NCI-H69 (cell line): Measurements from ENCODE around the gene TUBGCP2.
"Not testable (repeated sequence)": the region's sequence is repeated elsewhere in the genome, so short reads cannot be mapped to it uniquely, and the experiment has no call there.

Source experiments
- DNase-seq: peaks from one replicate; lab custom pipeline; 2025; lab: John Stamatoyannopoulos, UW

TUBGCP2 gene

DNA sequence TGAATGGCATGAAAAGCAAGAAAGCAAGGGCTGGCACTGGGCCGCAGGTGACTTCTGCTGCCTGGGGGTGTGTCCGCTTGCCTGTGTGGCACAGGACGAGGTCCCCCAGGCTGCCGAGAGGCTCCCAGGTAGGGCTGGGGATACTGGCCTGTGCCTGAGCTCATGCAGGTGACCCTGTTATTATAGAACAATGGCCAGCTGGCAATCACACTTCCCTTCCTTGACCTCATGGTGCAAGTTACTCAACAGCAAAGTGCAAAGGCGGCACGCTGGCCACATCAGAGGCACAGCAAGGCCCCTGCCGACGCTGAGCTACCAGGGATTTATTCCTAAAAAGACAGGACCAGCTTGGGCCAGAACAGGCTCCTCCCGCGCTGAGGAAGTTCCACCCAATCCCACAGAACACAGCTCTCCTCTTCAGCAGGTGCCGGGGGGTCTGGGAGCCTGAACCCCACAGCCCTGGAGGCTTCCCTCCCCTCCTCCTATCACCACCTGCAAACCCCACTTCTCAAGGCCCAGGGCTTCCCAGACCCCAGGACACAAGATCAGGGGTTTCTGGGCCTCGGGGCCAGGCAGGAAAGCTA, 30.6 kb downstream of the TUBGCP2 start:
- DNase-seq = no peak

DNA sequence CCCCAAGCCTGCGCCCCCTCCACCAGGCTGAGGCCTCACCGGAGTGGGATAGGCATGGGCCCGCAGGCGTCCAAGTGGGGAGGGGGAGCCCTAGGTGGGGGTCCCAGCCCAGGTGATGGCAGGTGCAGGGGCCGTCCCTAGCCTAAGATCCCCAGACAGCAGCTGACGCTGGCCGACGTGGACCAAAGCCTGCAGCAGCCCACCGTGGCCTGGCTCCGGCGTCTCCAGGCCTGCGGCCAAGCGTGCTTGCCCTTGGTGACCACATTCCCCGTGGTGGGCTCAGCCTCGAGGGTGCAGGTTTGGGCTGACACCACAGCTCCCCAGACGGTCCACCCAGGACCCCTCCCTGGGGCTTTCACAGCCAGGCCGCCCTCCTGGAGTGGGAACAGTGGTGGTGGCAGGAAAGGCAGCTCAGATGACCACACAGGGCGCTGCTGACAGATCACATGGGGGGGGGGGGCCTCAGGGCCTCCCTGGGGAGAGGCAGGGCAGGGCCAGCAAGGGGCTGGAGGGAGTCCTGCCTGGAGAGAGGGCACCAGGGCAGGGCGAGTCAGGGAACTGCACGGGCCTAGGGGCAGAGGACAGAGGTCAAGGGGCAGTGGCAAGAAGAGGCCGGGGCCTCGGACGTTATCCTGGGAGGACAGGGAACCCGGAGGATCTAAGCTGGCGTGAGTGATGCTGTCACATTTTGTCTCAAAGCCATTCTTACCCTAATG, 31.2 kb downstream of the TUBGCP2 start:
- no peak for DNase-seq

DNA sequence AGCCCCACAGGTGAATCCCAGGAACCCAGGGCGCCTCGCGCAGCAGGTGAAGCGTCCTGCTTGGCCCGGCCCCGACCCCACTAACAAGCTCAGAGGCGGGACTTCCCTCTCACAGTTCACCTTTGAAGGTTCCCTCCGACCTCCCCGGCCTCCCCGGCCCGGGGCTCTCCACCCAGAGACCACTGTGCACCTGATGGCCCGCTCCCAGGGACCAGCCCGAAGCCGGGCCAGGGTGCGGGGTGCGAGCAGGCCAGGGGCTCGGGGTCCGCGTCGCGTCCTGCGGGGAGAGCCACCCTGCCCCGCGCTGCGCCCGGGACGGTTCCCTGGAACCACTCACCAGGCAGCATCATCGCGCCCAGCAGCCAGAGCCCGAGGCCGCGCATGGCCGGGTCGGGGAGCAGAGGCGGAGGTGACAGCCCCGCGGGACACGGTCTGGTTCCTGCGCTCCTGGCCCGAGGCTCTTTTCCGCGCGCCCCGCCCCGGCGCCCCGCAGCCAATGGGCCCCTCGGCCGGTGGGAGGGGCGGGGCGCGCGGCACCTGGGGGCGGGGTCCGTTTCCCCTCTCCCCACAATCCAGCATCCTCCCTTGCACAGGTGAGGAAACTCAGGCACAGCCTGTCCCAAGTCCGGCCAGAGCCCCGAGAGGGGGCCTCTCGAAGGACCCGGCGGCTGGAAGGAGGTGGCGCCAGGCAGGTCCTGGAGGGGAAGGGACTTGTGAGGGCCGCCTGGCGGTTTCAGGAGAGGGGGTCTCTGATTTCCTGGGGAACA, 32.1 kb downstream of the TUBGCP2 start, which contains the start of gene ADAM8:
Gene ADAM8 (minus strand): TSS at position 434 of the 767 bp plus-strand sequence. CDS start 51 bp downstream, at position 383.
- peak; percentile 54 for DNase-seq

DNA sequence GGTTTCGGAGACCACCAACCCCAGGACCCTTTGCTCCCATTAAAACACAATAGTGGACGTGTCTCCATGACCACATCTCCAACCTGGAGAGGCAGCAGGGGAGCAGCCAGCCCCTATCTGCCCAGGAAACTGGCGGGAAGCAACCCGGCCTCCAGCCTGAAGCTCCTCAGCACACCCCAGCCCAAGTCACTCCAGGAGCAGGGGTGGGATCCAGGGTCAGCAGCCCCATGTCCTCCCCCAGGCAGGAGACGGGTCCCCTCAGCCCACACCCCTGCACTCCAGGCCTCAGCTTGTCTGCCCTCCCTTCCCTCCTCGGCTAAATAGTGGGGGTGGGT, 32.6 kb downstream of the TUBGCP2 start:
- DNase-seq = no peak

DNA sequence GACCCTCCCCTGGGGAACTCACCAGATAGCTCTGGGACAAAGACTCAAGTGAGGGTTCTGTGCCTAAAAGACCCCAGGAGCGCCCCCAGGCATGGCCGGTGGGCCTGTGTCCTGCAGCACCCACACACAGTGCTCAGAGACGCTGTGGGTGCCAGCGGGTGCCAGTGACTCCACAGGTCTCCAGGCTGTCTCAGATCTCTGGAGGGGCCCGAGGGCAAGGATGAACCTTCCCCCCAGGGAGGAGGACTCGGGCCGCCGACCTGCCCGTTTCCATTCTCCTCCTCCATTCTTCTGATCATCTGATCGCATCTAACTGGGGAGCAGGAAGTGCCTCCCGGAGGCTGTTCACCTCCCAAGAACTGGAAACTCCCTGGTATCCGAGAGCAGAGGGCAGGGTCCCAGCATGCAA, 33.0 kb downstream of the TUBGCP2 start:
- no peak for DNase-seq

DNA sequence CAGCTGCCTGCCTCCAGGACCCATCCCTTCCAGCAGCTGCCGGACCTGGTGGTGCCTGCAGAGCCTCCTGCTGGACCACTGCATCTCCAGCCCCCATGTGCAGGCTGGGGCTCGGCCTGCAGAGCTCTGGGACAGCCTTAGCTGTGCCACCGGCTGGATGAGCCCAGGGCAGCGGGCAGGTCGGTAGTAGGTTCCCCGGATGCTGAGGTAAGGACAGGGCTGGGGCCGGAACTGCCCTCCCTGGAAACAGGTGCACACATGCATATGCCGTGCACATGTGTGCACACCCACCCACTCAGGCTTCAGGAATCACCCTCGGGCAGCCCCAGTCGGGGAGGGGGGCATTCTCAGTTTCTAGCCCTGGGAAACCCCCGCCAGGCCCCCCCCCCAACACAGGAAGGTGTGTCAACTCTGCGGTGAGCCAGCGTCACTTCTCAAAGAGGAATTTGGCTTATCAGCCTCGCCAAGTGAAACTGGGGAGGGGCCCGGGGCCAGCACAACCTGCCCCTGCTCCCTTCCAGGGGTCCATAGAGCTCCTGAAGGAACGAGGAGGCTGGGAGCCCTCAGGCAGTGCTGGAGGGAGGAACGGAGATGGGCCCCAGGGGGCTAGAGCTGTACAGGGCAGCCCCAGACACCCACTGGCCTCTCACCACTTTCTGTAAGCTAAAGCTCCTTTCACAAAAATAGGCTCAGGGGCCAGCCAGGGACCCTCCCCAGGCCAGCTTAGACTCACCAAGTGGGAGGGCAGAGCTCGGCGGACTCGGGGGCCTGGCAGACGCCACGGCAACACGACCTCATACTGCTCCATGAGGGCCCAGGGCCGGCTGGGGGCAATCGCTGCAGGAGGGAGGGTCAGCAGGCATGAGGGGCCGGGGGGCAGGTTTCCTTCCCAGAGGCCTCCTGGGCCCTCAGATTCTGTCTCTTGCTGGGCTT, 33.7 kb downstream of the TUBGCP2 start:
- DNase-seq = no peak

DNA sequence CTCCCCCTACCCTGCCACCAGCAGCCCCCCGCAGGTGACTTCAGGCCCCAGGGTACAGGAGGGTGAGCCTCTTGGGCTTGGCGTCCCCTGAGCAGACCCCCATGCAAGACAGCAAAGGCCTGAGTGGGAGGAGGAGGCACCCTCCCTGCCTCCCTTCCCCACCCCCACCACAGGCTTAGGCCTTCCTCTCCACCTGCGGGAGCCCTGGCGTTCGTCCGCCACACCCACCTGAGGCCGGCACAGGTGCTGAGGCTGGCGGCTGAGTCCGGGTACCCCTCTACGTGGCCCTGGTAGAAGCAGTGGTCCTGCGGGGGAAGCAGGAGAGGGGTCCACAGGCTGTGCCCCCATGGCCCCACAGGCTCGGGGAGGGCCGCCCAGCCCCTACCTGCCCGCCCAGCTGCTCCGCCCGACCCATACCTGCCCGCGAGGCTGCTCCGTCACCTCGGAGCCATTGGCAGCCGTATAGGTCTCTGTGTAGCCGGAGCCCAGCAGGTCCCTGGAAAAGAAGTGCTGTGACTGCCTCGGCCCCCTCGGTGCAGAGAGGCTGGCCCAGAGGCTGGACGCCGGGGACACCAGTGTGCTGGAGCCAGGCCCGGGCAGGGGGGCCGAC, 35.0 kb downstream of the TUBGCP2 start:
- no peak for DNase-seq

DNA sequence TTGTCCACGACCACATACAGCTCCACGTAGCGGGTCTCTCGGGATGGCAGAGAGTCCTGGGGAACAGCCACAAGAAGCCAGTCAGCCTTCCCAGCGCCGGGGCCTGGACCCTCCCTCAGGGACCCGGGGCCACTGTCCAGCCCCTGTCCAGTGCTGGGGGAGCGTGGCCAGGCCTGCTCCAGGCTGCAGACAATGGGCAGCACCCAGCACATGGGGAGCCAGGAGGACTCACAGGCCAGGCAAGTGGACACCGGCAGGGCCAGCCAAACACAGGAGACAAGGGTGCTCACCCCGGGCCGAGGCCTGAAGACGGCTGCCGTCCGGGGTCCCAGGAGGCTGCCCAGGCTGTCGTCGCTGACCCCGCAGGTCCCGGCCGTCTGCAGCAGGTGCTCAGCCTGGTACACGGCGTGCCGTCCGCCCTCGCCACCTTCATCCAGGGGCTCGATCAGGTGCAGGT, 35.7 kb downstream of the TUBGCP2 start:
- DNase-seq = no peak

DNA sequence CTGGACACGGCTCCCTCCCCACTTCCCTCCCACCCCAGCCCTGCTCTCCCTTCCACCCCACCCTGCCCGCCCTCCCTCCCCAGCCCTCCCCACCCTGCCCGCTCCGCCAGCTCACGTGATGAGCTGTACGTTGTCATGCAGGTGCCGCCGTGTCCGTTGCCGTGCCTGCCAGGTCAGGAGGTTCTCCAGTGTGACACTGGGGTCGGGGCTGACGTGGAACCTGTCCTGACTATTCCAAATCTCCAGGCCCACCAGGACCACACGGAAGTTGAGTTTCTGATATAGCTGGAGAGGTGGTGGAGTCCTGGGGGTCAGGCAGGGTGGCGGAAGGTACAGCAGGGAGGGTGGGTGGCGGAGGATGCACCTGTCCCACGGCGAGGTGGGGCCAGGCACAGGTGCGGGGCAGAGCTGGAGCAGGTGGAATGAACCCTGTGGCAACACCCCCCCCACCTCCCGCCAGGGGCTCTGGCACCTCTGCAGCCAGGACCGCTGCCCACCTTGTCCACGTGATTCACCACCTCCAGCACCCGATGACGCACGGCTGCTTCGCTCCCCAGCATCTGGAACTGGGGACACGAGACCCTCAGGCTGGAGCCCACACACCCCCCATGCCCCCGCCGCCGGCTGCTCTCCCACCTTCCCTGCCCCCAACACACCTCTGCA, 36.2 kb downstream of the TUBGCP2 start:
- DNase-seq = no peak

DNA sequence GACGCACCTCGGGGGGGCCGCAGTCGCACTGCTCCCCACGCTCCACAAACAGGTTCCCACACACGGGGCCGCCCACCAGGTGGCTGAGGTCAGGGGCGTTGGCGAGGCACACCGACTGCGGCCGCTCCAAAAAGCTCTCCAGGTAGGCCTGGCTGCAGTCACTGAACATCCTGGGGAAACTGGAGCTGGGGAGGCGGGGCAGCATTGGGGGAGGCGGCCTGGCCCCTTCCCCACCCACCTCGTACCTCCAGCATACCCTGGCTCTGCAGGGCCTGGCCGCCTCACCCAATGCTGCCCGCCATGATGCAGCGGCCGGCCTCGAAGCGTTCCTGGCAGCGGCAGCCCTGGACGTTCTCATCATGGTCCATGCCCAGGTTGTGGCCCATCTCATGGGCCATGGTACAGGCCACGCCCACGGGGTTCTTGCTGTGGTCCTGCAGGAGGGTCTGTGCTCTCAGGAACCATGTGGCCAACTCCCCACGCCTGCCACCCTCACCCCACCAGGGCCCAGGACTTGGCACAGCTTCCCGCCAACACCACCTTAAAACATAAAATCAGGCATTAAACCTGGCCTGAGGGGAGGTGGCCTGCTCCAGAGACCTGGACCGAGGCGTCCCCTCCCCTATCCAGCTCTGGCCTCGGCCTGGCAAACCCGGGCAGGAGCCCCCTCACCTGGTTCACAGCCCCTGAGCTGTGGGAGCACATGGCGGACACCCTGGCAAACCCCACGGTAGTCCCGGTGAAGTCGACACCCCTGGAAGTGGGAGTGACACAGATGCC, 37.0 kb downstream of the TUBGCP2 start:
- no peak for DNase-seq

DNA sequence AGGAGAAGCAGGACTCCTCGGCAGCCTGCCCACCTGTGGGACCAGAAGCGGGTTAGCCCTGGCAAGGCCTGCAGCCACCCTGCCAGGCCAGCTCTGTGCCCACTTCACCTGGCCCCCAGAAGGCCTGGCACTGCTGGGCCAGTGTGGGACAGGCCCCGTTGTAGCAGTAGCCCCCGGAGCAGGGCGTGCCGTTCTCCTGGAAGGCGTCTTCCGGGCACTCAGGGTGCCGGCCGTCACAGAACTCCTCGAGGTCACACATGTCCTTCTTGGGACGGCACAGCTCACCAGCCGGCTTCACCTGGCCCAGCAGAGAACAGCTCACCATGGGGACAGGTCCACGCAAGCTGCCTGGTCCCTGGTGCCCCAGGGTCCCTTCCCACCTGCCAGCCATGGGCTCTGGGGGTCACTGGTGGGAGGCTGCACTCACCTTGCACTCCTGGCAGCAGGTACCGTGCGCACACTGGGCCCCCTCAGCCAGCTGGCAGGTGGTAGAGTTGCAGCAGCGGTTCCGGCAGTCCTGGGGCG, 37.8 kb downstream of the TUBGCP2 start:
- DNase-seq = no peak

DNA sequence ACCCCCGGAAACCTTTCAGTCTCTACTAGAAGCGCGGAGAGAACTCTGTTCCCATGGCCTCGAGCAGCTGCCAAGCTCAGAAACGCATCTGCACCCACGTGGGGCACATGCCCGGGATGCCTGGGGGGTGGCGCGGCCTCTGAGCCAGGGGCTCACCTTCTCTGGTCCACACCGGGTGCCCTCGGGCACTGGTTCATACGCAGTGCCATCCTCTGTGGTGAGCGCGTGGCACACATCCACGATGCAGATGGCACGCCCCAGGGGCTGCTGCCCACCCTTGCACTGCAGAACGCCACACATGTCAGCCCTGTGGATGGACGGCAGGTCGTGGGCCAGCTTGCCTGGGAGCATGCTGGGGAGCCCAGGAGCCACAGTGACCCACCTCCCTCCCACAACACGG, 38.5 kb downstream of the TUBGCP2 start:
- DNase-seq = no peak

DNA sequence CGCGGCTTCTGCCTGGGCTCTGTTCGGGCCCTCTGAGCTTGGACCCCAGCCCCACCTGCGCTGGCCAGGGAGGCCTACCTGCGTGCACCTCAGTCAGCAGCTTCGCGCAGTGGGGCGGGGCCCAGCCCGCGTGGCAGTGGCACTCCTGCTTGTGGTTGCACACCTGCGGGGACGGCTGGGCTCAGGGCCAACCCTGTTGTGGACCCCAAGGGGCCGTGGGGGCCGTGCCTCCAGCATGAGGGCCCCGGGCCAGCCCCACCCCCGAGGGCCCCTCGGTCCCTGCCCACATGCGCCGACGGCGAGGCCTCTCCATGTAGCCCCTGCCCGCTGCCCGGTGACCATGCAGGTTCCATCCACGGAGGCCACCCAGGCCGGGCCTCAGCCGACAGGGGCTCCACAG, 39.3 kb downstream of the TUBGCP2 start:
- no peak for DNase-seq

DNA sequence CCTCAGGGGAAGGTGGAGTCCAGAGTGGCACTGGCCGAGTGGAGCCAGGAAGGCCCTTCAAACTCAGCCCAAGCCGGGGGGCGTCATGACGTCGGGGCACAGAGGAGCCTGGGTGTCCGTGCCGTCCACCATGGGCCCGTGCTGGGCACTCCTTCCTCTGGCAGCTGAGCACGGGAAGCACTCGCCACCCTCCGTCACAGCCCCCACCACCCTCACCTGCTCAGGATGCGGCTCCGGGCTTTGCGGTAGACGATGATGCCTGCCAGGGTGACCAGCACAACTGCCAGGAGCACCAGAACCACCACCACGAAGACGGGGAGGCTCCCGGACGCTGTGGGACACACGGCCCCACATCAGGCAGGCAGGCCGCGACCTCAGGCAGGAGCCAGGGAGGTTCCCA, 40.1 kb downstream of the TUBGCP2 start:
- no peak for DNase-seq

DNA sequence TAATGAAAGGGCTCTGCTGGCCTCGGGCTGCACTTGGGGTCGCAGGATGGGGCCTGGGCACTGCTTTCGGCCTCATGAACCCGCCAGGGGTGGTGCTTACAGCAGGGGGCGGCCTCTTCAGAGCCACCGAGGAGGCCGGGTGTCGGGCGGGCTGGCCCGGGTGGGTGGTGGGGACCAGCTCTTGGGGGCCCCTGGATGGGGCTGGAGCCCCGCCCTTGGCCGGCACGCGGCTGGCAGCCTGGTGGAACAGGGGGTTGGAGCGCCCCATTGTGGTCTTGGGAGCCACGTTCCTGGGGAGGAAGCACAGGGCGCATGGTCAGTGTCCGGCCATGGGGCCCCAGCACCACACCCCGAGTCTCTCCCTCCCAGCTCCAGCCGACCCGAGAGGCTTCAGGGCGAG, 40.8 kb downstream of the TUBGCP2 start:
- no peak for DNase-seq

DNA sequence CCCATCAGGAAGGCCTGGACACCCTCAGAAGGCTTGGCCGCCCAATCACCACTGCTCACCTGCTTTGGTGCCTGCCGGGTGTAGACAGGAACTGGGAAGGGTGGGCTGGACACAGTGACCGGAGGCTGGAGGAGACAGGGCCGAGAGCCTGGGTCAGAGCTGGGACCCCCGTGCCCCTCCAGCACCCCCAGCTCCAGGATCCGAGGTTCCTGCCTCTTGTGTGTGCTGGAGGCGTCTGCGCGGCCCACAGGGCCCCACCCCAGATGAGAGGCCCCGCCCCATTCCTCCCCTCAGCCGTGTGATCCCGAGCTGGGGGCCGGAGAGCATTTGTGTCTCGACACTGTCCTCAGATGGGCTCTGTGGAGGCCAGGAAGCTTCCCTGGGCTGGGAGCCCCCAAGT, 41.4 kb downstream of the TUBGCP2 start:
- DNase-seq = no peak

DNA sequence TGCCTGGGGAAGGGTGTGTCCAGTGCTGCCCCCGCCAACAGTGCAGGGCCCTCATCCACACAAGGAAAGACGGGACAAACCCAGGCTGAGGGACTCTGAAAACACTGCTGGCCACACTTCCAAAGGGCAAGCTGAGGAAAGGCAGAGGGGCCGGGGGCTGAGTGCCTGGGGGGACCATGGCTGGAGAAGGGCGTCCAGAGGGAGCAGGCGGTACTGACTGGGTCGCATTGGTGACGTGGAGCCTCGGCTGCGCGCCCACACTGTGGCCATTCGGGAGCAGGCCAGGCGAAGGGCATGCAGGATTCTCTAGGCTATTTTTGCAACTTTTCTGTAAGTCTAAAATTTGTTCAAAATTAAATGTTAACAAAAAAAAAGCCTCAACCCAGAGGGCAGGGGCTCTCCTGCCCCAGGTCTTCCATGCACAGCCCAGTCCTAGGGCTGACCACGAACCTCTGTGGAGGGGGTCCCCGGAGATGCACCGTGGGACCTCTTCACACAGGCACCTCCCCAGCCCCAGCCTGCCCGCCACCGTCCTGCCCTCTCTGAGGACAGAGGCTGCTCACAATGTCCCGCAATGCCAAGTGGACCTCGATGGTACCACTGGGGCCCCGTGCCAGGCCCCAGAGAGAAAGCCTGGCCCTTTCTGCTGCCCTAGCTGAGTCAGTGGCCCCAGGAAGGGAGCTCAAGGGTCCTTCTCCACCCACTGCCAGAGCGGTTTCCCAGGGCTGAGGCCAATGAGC, 42.4 kb downstream of the TUBGCP2 start:
- no peak for DNase-seq

DNA sequence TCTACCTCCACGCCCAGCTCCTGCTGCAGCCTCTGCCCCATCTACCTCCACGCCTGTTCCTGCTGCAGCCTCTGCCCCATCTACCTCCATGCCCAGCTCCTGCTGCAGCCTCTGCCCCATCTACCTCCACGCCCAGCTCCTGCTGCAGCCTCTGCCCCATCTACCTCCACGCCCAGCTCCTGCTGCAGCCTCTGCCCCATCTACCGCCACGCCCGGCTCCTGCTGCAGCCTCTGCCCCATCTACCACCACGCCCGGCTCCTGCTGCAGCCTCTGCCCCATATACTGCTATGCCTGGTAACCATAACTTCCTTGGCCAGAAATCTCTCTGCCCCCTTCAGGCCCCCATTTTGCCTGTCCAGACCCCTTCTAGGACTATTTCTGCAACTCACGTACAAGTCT, 43.6 kb downstream of the TUBGCP2 start:
- DNase-seq = not testable (repeated sequence)

DNA sequence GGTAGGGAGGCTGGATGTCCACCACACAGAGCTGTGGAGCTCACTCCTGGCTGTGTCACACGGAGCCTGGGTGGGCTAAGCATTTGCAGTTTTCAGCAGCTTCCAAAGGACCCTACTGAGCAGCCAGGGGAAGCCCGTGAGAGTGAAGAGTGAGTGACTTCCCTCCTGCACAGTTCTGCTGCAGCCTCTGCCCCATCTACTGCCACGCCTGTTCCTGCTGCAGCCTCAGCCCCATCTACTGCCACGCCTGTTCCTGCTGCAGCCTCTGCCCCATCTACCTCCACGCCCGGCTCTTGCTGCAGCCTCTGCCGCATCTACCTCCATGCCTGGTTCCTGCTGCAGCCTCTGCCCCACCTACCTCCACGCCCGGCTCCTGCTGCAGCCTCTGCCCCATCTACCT, 44.2 kb downstream of the TUBGCP2 start:
- DNase-seq = no peak
